ENCODE results near the gene CPEB3. TPM values are rescaled to one million over a fixed set of nuclear protein-coding genes. Genes with fewer than 3 reads are reported as not detected.

CPEB3 gene
- total RNA-seq, 5 donors from 2014 or later (not counting 1 experiment from before 2014, with no cell fraction given) = 2.7 to 4.1 (median 3.1) TPM

- no peaks in the 10 kb centered on the region for H3K27me3 ChIP-seq (replicated peaks in 1 of 2; ENCODE audit: control insufficient read depth in 2 of 2, extremely low read depth in 1 of 2, insufficient read depth in 2 of 2, low read length in 1 of 2)
- no CpG with 5 or more reads among the region's 2 CpGs for WGBS (ENCODE audit: insufficient coverage)
- H3K27ac ChIP-seq (ENCODE audit: low read length) = no peak overlapping the region
- Mint-ChIP-seq H3K27me3 (no peaks in the 10 kb centered on the region), H3K9me3 (no peaks in the 10 kb centered on the region), H3K36me3 (peaks cover 43% of the 10 kb centered on the region), H3K4me3 (no peak overlapping the region), H3K4me1 (peaks cover 12 to 19% (median 14%) of the 10 kb centered on the region in 3 donors), H3K27ac (no peak overlapping the region)
- H3K4me3 ChIP-seq (ENCODE audit: control insufficient read depth in 1 of 2, extremely low read depth in 1 of 2, low read length in 1 of 2) = no peak overlapping the region
- ChIA-PET POLR2A (interaction anchor here in 1 of 2 donors (0.5 kb wide), 1 partner anchor 10 kb away, joined by 4 read pairs; no protein-coding TSS in a partner anchor), CTCF (no interaction called here)
- no peak for DNase-seq
- peaks cover 0 to 2% of the 10 kb centered on the region in 2 experiments for H3K4me1 ChIP-seq (ENCODE audit: control insufficient read depth in 1 of 2, extremely low read depth in 1 of 2, insufficient read depth in 2 of 2, low read length in 2 of 2)
- peaks cover 2% of the 10 kb centered on the region for H3K9me3 ChIP-seq
- no peak for ATAC-seq (replicated peaks in 1 of 4)
- H3K36me3 ChIP-seq (ENCODE audit: control insufficient read depth in 2 of 2, extremely low read depth in 1 of 2, insufficient read depth in 1 of 2, low read length in 1 of 2) = peaks cover 0 to 20% of the 10 kb centered on the region in 2 donors
Observed at GRCh38 chr10:92316610-92317009, 25.7 kb upstream of the CPEB3 start.

DNA sequence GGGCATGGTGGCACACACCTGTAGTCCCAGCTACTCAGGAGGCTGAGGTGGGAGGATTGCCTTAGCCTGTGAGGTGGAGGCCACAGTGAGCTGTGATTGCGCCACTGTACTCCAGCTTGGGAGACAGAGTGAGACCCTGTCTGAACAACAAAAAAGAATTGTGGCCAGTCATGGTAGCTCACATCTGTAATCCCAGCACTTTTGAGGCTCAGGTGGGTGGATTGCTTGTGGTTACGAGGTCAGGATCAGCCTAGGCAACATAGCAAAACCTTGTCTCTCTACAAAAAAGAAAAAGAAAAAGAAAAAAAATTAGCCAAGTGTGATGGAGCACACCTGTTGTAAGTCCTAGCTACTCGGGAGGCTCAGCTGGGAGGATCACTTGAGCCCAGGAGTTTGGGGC lies 22.9 kb upstream of the CPEB3 start:
- no peak overlapping the region for H3K27ac Mint-ChIP-seq
- H3K4me3 Mint-ChIP-seq = no peak overlapping the region
- Histone ChIP-seq H3K4me1 (ENCODE audit: control insufficient read depth in 1 of 2, extremely low read depth in 1 of 2, insufficient read depth in 2 of 2, low read length in 2 of 2) (peaks cover 0 to 3% of the 10 kb centered on the region in 2 experiments), H3K4me3 (ENCODE audit: control insufficient read depth in 1 of 2, extremely low read depth in 1 of 2, low read length in 1 of 2) (no peak overlapping the region), H3K36me3 (ENCODE audit: control insufficient read depth in 2 of 2, extremely low read depth in 1 of 2, insufficient read depth in 1 of 2, low read length in 1 of 2) (peaks cover 0 to 25% of the 10 kb centered on the region in 2 donors), H3K9me3 (no peaks in the 10 kb centered on the region), H3K27ac (ENCODE audit: low read length) (no peak overlapping the region), H3K27me3 (replicated peaks in 1 of 2; ENCODE audit: control insufficient read depth in 2 of 2, extremely low read depth in 1 of 2, insufficient read depth in 2 of 2, low read length in 1 of 2) (no peaks in the 10 kb centered on the region)
- DNase-seq (no peak), ATAC-seq (replicated peaks in 1 of 4) (no peak)
- ChIA-PET POLR2A (interaction anchor here (0.6 to 0.7 kb wide), 3 partner anchors 10 to 81 kb away, joined by 3 to 11 read pairs (median 3); no protein-coding TSS in a partner anchor), CTCF (interaction anchor here in 1 of 2 donors (0.6 kb wide), 1 partner anchor 23 kb away, joined by 7 read pairs; no protein-coding TSS in a partner anchor)
- no CpG with 5 or more reads among the region's 3 CpGs for WGBS (ENCODE audit: insufficient coverage)
- peaks cover 41% of the 10 kb centered on the region for H3K36me3 Mint-ChIP-seq
- no peaks in the 10 kb centered on the region for H3K9me3 Mint-ChIP-seq
- H3K27me3 Mint-ChIP-seq = no peaks in the 10 kb centered on the region
- H3K4me1 Mint-ChIP-seq = peaks cover 17 to 22% (median 17%) of the 10 kb centered on the region in 3 donors

- Histone ChIP-seq H3K4me3 (ENCODE audit: control insufficient read depth in 1 of 2, extremely low read depth in 1 of 2, low read length in 1 of 2) (no peak overlapping the region), H3K27ac (ENCODE audit: low read length) (no peak overlapping the region), H3K27me3 (replicated peaks in 1 of 2; ENCODE audit: control insufficient read depth in 2 of 2, extremely low read depth in 1 of 2, insufficient read depth in 2 of 2, low read length in 1 of 2) (no peaks in the 10 kb centered on the region), H3K36me3 (ENCODE audit: control insufficient read depth in 2 of 2, extremely low read depth in 1 of 2, insufficient read depth in 1 of 2, low read length in 1 of 2) (peaks cover 0 to 17% of the 10 kb centered on the region in 2 donors), H3K9me3 (no peaks in the 10 kb centered on the region), H3K4me1 (ENCODE audit: control insufficient read depth in 1 of 2, extremely low read depth in 1 of 2, insufficient read depth in 2 of 2, low read length in 2 of 2) (peaks cover 0 to 3% of the 10 kb centered on the region in 2 experiments)
- Mint-ChIP-seq H3K4me3 (no peak overlapping the region), H3K9me3 (no peaks in the 10 kb centered on the region), H3K27ac (no peak overlapping the region), H3K27me3 (no peaks in the 10 kb centered on the region), H3K4me1 (peaks cover 26 to 39% (median 35%) of the 10 kb centered on the region in 3 donors), H3K36me3 (peaks cover 28% of the 10 kb centered on the region)
- ATAC-seq (replicated peaks in 1 of 4) (no peak), DNase-seq (no peak)
- no CpG with 5 or more reads among the region's 1 CpG for WGBS (ENCODE audit: insufficient coverage)
- POLR2A ChIA-PET = no interaction called here
- CTCF ChIA-PET = interaction anchor here (0.6 to 1.1 kb wide), 3 partner anchors 14 to 18 kb away, joined by 3 read pairs; partner anchors contain the start of genes CPEB3 (in 1 of the 2) and MARCHF5 (in 1 of the 2)
Observed at GRCh38 chr10:92309272-92309671, 18.4 kb upstream of the CPEB3 start.

GRCh38 chr10:92305133-92306072 lies 14.5 kb upstream of the CPEB3 start:
- DNase-seq (no peak), ATAC-seq (replicated peaks in 1 of 4) (no peak)
- Histone ChIP-seq H3K36me3 (ENCODE audit: control insufficient read depth in 2 of 2, extremely low read depth in 1 of 2, insufficient read depth in 1 of 2, low read length in 1 of 2) (peaks cover 0 to 5% of the 10 kb centered on the region in 2 donors), H3K27ac (ENCODE audit: low read length) (no peak overlapping the region), H3K4me3 (ENCODE audit: control insufficient read depth in 1 of 2, extremely low read depth in 1 of 2, low read length in 1 of 2) (no peak overlapping the region), H3K9me3 (no peaks in the 10 kb centered on the region), H3K27me3 (replicated peaks in 1 of 2; ENCODE audit: control insufficient read depth in 2 of 2, extremely low read depth in 1 of 2, insufficient read depth in 2 of 2, low read length in 1 of 2) (no peaks in the 10 kb centered on the region), H3K4me1 (ENCODE audit: control insufficient read depth in 1 of 2, extremely low read depth in 1 of 2, insufficient read depth in 2 of 2, low read length in 2 of 2) (peaks cover 0 to 9% of the 10 kb centered on the region in 2 experiments)
- Mint-ChIP-seq H3K9me3 (no peaks in the 10 kb centered on the region), H3K4me1 (peaks cover 41 to 58% (median 54%) of the 10 kb centered on the region in 3 donors), H3K27ac (no peak overlapping the region), H3K4me3 (no peak overlapping the region), H3K27me3 (no peaks in the 10 kb centered on the region), H3K36me3 (peaks cover 8% of the 10 kb centered on the region)
- 96% methylated on average over 7 of the region's 13 CpGs for WGBS (ENCODE audit: insufficient coverage)
- ChIA-PET POLR2A (no interaction called here), CTCF (interaction anchor here (0.6 to 1.3 kb wide), 3 partner anchors 8 to 34 kb away, joined by 3 to 4 read pairs (median 4); no protein-coding TSS in a partner anchor)

GRCh38 chr10:92304061-92304460 lies 13.2 kb upstream of the CPEB3 start:
- POLR2A ChIA-PET = interaction anchor here (0.5 to 0.6 kb wide), 2 partner anchors 10 to 1597 kb away, joined by 3 to 4 read pairs; no protein-coding TSS in a partner anchor

DNA sequence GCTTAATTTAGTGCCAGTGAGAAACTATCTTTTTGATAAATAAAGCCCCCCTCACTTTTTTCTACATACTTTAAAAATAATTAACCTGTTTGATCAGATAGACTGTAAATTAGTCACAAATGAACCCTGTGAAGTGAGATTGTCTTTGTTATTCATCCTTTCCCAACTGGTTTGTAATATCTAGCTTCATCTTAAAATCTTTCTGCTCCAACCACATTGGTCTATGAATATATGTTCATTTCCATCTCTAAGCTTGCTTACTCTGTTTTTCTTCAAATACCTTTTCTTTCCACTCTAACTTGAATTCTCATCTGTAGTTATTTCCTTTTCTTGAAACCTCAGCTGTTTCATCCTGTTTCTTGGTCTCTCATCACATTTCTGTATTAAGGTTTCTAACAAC lies 12.2 kb upstream of the CPEB3 start:
- Histone ChIP-seq H3K36me3 (ENCODE audit: control insufficient read depth in 2 of 2, extremely low read depth in 1 of 2, insufficient read depth in 1 of 2, low read length in 1 of 2) (peaks cover 0 to 5% of the 10 kb centered on the region in 2 donors), H3K9me3 (no peaks in the 10 kb centered on the region), H3K4me1 (ENCODE audit: control insufficient read depth in 1 of 2, extremely low read depth in 1 of 2, insufficient read depth in 2 of 2, low read length in 2 of 2) (peaks cover 0 to 9% of the 10 kb centered on the region in 2 experiments), H3K27ac (ENCODE audit: low read length) (no peak overlapping the region), H3K4me3 (ENCODE audit: control insufficient read depth in 1 of 2, extremely low read depth in 1 of 2, low read length in 1 of 2) (no peak overlapping the region), H3K27me3 (replicated peaks in 1 of 2; ENCODE audit: control insufficient read depth in 2 of 2, extremely low read depth in 1 of 2, insufficient read depth in 2 of 2, low read length in 1 of 2) (no peaks in the 10 kb centered on the region)
- Mint-ChIP-seq H3K4me1 (peaks cover 55 to 67% (median 63%) of the 10 kb centered on the region in 3 donors), H3K27me3 (no peaks in the 10 kb centered on the region), H3K27ac (no peak overlapping the region), H3K36me3 (peaks cover 16% of the 10 kb centered on the region), H3K9me3 (no peaks in the 10 kb centered on the region), H3K4me3 (peak overlapping the region in 1 of 3 donors; percentile 4)
- CTCF ChIA-PET = interaction anchor here (0.5 to 1.0 kb wide), 3 partner anchors 11 to 16 kb away, joined by 3 to 9 read pairs (median 6); partner anchors contain the start of genes CPEB3 (in 1 of the 2) and MARCHF5 (in 1 of the 2)
- ATAC-seq (replicated peaks in 1 of 4) (no peak), DNase-seq (no peak)
- POLR2A ChIA-PET = no interaction called here

More at GRCh38 chr10:92304061-92304460, 13.2 kb upstream of the CPEB3 start:
- Mint-ChIP-seq H3K36me3 (peaks cover 14% of the 10 kb centered on the region), H3K27ac (no peak overlapping the region), H3K27me3 (no peaks in the 10 kb centered on the region), H3K4me1 (peaks cover 46 to 65% (median 60%) of the 10 kb centered on the region in 3 donors), H3K9me3 (no peaks in the 10 kb centered on the region), H3K4me3 (no peak overlapping the region)
- CTCF ChIA-PET = interaction anchor here in 1 of 2 donors (1.3 kb wide), 1 partner anchor 36 kb away, joined by 4 read pairs; no protein-coding TSS in a partner anchor
- Histone ChIP-seq H3K36me3 (ENCODE audit: control insufficient read depth in 2 of 2, extremely low read depth in 1 of 2, insufficient read depth in 1 of 2, low read length in 1 of 2) (peaks cover 0 to 5% of the 10 kb centered on the region in 2 donors), H3K4me3 (ENCODE audit: control insufficient read depth in 1 of 2, extremely low read depth in 1 of 2, low read length in 1 of 2) (no peak overlapping the region), H3K27ac (ENCODE audit: low read length) (no peak overlapping the region), H3K9me3 (no peaks in the 10 kb centered on the region), H3K27me3 (replicated peaks in 1 of 2; ENCODE audit: control insufficient read depth in 2 of 2, extremely low read depth in 1 of 2, insufficient read depth in 2 of 2, low read length in 1 of 2) (no peaks in the 10 kb centered on the region), H3K4me1 (ENCODE audit: control insufficient read depth in 1 of 2, extremely low read depth in 1 of 2, insufficient read depth in 2 of 2, low read length in 2 of 2) (peaks cover 0 to 9% of the 10 kb centered on the region in 2 experiments)
- ATAC-seq (replicated peaks in 1 of 4) (no peak), DNase-seq (no peak)
- 88% methylated on average over 1 of the region's 1 CpG for WGBS (ENCODE audit: insufficient coverage)
